HFF-Myc (cell line): ENCODE results near the gene CFAP77.

Source experiments
- DNase-seq: peaks from one replicate; pipeline ENCODE4 v3.0.0-alpha.2; 2011; ENCODE audit warnings: low read depth; ENCODE audit errors: extremely low read depth
- H3K4me3 ChIP-seq: replicated peaks from 2 replicates; pipeline ENCODE4 v1.5.1; 2011; ENCODE audit warnings: low read depth, mild to moderate bottlenecking, control low read depth, low read length
- TF ChIP-seq, protein P1 (sequence below): IDR thresholded peaks from 2 replicates; pipeline ENCODE4 v1.5.1; 2012; ENCODE audit warnings: mild to moderate bottlenecking, low read depth, low read length, control low read depth; ENCODE audit errors: missing control alignments

The CFAP77 gene

DNA sequence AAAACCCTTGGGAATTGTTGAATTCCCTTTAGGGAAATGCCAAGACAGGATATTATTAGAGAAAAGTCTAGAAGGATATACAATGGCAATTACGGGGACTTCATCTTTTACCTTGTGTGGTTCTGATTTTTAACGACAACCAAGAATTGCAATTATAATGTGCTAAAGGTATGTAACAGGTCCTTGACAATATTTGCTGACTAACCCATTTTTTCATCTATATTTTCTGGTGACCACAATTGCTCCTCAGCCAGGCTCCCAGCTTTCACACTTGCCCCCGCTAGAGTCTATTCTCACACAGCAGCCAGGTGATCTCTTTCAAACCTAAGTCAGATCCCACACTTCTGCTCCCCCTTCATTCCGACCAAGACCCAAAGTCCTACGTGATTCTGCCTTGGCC is 206.7 kb downstream of the CFAP77 start:
- TF ChIP-seq, protein P1, sequence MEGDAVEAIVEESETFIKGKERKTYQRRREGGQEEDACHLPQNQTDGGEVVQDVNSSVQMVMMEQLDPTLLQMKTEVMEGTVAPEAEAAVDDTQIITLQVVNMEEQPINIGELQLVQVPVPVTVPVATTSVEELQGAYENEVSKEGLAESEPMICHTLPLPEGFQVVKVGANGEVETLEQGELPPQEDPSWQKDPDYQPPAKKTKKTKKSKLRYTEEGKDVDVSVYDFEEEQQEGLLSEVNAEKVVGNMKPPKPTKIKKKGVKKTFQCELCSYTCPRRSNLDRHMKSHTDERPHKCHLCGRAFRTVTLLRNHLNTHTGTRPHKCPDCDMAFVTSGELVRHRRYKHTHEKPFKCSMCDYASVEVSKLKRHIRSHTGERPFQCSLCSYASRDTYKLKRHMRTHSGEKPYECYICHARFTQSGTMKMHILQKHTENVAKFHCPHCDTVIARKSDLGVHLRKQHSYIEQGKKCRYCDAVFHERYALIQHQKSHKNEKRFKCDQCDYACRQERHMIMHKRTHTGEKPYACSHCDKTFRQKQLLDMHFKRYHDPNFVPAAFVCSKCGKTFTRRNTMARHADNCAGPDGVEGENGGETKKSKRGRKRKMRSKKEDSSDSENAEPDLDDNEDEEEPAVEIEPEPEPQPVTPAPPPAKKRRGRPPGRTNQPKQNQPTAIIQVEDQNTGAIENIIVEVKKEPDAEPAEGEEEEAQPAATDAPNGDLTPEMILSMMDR: no peak
- DNase-seq: no peak
- no peak overlapping the region for H3K4me3 ChIP-seq

DNA sequence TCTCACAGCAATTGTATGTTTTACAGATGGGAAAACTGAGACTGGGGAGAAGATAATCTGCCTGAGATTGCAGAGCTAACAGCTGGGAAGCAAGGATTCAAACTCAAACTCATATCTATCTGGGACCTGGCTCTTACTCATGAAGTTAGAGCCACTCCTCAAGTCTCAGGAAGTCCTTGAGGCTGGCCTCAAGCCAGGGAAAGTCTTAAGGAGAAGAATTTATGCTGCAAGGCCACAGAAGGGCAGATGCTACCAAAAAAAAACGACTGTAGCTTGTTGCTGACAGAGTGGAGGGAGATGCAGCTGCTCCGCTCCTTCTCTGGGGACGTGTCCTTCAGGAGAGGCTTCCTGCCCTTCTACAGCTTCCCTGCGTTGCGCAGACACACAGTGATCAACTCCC is 212.1 kb downstream of the CFAP77 start:
- TF ChIP-seq, protein P1: no peak
- peak; percentile 10 for DNase-seq
- no peak overlapping the region for H3K4me3 ChIP-seq
